Cardiac fibroblast (primary cell): ENCODE data around the gene MRPS31.
"Not testable (repeated sequence)": the region's sequence is repeated elsewhere in the genome, so short reads cannot be mapped to it uniquely, and the experiment has no call there.

Experiments
- DNase-seq, 2 donors: peaks; one replicate each; pipeline versions ENCODE4 v3.0.0 to v3.0.0-alpha.2; 2010; ENCODE audit warnings: low read depth in 2 of 2
- H3K4me3 ChIP-seq, 2 donors: replicated peaks in 1 of 2; 1 replicate in 1 of 2; 2 replicates in 1 of 2; pipeline ENCODE4 v1.5.1; 2011; ENCODE audit warnings: low read depth in 2 of 2, low read length in 2 of 2, mild to moderate bottlenecking in 2 of 2, moderate library complexity in 1 of 2
- TF ChIP-seq, protein P1 (sequence below): IDR thresholded peaks from one replicate; pipeline ENCODE4 v1.5.1; 2011; ENCODE audit warnings: low read depth, mild to moderate bottlenecking, low read length, inconsistent platforms

The MRPS31 gene

DNA sequence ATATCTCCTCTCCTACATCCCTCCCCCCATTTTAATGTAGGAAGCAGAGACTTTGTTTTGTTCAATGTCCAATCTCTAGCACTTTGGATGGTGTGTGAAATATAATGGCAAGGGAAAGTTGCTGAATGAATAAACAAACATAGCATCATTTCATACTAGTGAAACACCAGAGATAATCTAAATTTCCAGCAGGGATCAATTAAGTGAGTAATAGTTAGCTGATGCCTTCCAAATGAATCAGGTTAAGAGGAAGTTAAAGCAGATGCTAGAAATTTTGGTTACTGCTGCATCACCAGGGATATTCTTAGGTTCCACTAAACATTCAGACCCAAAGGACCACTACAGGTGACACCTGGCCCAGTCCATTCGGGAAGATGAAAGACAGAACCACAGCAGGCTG is 8.1 kb downstream of the MRPS31 start:
- no peak for DNase-seq
- TF ChIP-seq, protein P1, sequence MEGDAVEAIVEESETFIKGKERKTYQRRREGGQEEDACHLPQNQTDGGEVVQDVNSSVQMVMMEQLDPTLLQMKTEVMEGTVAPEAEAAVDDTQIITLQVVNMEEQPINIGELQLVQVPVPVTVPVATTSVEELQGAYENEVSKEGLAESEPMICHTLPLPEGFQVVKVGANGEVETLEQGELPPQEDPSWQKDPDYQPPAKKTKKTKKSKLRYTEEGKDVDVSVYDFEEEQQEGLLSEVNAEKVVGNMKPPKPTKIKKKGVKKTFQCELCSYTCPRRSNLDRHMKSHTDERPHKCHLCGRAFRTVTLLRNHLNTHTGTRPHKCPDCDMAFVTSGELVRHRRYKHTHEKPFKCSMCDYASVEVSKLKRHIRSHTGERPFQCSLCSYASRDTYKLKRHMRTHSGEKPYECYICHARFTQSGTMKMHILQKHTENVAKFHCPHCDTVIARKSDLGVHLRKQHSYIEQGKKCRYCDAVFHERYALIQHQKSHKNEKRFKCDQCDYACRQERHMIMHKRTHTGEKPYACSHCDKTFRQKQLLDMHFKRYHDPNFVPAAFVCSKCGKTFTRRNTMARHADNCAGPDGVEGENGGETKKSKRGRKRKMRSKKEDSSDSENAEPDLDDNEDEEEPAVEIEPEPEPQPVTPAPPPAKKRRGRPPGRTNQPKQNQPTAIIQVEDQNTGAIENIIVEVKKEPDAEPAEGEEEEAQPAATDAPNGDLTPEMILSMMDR = no peak
- no peak overlapping the region for H3K4me3 ChIP-seq

DNA sequence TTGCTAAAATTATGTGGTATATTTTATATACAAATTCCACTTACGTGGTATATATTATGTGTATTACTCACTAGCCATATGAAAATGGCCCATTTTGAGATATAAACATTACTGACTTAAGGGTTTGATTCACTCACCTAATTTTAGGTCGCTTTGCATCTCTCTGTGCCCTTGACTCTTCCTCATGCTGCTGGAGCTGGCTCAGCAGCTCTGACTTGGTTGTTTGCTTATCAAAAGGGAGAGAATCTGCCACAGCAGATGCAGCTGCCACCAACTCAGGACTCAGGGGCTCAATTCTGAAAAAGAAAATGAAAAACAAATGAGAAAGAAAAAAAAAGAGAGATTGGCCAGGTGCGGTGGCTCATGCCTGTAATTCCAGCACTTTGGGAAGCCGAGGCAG is 12.2 kb downstream of the MRPS31 start:
- DNase-seq = no peak
- TF ChIP-seq, protein P1 = no peak
- no peak overlapping the region for H3K4me3 ChIP-seq

DNA sequence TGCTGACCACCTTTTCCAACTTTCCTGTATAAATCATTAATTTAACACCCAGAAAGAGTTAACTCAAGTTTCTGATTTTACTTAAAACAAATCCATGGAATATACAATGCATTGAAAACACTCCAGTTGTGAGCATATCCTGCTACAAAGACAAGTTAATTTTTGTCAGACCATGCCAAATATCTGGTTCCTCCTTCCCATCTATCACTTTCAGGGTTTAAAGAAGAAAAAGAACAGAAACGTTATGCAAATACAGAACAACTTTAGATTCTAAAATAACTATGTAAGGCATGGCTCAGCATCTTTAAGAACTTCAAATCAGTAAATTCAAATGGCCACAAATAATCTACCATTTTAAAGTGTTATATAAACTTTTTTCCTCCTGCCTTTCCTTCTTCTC is 14.9 kb downstream of the MRPS31 start:
- H3K4me3 ChIP-seq = no peak overlapping the region
- no peak for DNase-seq
- TF ChIP-seq, protein P1 = no peak

DNA sequence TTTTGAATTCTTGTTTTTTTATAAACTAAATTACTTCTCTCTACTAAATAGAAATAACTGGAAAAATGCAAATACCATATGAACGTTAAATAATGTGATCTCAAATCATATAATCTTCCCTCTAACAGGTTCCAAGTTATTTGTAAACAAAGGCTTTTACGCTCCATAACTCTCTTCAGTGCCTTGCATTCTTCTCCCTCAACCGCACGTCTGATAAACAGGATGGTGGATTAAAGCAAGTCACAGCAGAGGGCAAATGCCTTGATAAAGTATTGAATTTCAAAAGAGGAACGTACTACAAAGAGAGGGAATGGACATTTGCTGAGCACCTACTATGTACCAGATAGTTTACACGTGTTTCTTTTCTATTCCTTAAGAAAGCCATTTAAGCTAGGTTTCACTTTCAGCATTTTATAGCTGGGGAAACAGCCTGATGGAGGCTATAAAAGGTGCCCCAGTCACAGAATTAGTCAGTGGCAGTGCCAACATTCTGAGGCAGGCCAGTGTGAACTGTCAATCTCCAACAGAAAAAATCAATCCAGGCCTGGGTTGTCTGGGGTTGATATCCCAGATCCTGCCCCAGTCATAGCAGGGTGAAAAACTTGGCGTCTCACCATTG is 15.8 kb downstream of the MRPS31 start:
- TF ChIP-seq, protein P1 = no peak
- DNase-seq = no peak
- no peak overlapping the region for H3K4me3 ChIP-seq

DNA sequence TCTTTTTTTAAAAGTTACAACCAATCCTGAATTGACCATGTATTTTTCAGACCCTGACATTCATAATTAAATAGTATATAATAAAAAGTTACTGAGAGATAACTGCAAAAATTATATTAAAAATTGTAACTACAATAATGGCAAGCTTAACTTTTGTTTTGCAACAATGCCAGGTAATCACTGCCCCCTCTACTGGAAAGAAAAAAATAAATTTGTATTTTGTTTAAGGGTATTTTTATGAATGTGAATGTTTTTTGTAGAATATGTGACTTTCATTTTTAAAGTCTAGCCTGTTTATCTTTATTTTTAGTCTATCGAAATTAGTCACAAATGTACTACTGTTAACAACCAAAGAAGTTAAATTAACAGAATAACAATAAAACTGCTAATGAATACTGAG is 21.7 kb downstream of the MRPS31 start:
- DNase-seq = peak; percentile 1 to 4
- TF ChIP-seq, protein P1 = no peak
- no peak overlapping the region for H3K4me3 ChIP-seq

DNA sequence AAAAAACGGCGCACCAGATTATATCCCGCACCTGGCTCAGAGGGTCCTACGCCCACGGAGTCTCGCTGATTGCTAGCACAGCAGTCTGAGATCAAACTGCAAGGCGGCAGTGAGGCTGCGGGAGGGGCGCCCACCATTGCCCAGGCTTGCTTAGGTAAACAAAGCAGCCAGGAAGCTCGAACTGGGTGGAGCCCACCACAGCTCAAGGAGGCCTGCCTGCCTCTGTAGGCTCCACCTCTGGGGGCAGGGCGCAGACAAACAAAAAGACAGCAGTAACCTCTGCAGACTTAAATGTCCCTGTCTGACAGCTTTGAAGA is 35.8 kb downstream of the MRPS31 start:
- H3K4me3 ChIP-seq, DNase-seq: not testable (repeated sequence)

DNA sequence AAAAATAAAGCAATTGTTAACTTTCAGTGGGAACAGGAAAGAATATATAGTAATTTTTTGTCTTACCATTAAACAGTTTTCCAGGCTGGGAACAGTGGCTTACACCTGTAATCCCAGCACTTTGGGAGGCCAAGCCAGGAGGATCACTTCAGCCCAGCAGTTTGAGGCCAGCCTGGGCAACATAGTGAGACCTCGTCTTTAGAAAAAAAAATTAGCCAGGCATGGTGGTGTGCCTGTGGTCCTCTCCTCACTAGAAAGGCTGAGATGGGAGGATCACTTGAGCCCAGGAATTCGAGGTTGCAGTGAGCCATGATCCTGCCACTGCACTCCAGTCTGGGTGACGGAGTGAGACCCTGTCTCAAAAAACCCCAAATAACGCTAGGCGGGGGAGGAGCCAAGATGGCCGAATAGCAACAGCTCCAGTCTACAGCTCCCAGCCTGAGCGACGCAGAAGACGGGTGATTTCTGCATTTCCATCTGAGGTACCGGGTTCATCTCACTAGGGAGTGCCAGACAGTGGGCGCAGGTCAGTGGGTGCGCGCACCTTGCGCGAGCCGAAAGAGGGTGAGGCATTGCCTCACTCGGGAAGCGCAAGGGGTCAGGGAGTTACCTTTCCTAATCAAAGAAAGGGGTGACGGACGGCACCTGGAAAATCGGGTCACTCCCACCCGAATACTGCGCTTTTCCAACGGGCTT is 36.3 kb downstream of the MRPS31 start:
- H3K4me3 ChIP-seq, DNase-seq: not testable (repeated sequence)

DNA sequence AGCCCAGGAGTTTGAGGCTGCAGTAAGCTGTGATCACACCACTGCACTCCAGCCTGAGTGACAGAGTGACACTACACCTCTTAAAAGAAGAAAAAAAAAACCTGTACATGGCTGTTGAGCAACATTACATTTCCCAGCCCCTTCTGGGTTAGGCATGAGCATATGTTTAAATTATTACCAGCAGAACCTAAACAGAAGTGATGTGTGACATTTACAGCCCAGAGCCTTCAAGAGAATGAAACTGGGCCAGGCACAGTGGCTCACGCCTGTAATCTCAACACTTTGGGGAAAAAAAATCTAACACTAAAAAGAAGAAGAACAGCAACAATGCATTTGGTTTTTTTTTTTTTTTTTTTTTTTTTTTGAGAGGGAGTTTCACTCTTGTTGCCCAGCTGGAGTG is 38.3 kb downstream of the MRPS31 start:
- no peak for DNase-seq
- no peak overlapping the region for H3K4me3 ChIP-seq
- TF ChIP-seq, protein P1 = no peak
